Measurements from ENCODE around the gene FAM184A. TPM values are rescaled to one million over a fixed set of nuclear protein-coding genes. Genes with fewer than 3 reads are reported as not detected.

The FAM184A gene
- total and polyA plus RNA-seq, 9 of the 15 experiments (the other 6 are each of a cell fraction or from before 2014, with no cell fraction given): 6.4 to 18.7 (median 13.1) TPM

DNA sequence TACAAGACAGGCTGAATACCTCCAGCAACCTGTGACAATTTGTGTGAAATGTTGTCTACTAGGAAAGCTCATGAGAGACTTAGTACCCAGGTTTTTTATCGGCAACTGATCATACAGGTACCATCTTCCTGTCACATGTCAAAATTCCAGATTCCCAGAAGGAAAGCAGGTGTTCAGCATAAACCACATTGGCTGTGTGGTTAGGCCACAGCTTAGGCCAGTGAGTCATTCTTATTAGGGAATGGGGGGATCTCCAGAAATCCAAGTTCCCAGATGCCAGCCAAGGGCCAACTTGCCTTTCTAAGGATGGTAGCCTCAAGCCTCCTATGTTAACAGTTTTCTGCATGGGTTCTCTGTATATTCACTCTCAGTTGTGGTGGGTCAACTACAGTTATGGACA, 65.9 kb downstream of the FAM184A start:
- no TSS peak for BruUV-seq (replicated peaks)
- Histone ChIP-seq H4K20me1 (replicated peaks; ENCODE audit: control insufficient read depth, insufficient read depth, low read length) (no peaks in the 10 kb centered on the region), H3K9me1 (ENCODE audit: control insufficient read depth, insufficient read depth, low read length) (no peaks in the 10 kb centered on the region), H3K27me3 (ENCODE audit: control insufficient read depth in 2 of 2, insufficient read depth in 2 of 2, low read length in 2 of 2) (no peaks in the 10 kb centered on the region), H3K27ac (ENCODE audit: extremely low read depth, low read depth, low read length) (no peak overlapping the region), H3K79me2 (ENCODE audit: control insufficient read depth, insufficient read depth, low read length) (no peaks in the 10 kb centered on the region), H2AFZ (ENCODE audit: low read depth, low read length) (no peak overlapping the region), H3K4me3 (no peak overlapping the region), H3K4me2 (ENCODE audit: insufficient read depth, low read length) (no peak overlapping the region), H3K9ac (ENCODE audit: insufficient read depth in 1 of 2, low read depth in 2 of 2, low read length in 2 of 2) (no peak overlapping the region), H3K9me3 (replicated peaks; ENCODE audit: control insufficient read depth, insufficient read depth, low read depth, low read length) (0 out of 2 replicates have a peak, but pooled peaks cover 2% of the 10 kb centered on the region), H3K4me1 (replicated peaks in 1 of 2; ENCODE audit: control insufficient read depth in 2 of 2, insufficient read depth in 2 of 2, low read length in 2 of 2) (no peaks in the 10 kb centered on the region), H3K36me3 (ENCODE audit: control insufficient read depth, insufficient read depth, low read length) (peaks cover 25% of the 10 kb centered on the region; the same call in 2 of the 3 replicates)
- ChIA-PET CTCF (ENCODE audit: low intra/inter-chr PET ratio) (no interaction called here), POLR2A (no interaction called here)
- intact Hi-C loops (cut with micrococcal nuclease) (no loop called here), in situ Hi-C loops (cut with MboI) (no loop called here)
- WGBS (ENCODE audit: insufficient coverage, low coverage, missing lambda C conversion rate): 93% methylated on average over 1 of the region's 1 CpG
- FAIRE-seq: no peak
- TF ChIP-seq, protein P1, sequence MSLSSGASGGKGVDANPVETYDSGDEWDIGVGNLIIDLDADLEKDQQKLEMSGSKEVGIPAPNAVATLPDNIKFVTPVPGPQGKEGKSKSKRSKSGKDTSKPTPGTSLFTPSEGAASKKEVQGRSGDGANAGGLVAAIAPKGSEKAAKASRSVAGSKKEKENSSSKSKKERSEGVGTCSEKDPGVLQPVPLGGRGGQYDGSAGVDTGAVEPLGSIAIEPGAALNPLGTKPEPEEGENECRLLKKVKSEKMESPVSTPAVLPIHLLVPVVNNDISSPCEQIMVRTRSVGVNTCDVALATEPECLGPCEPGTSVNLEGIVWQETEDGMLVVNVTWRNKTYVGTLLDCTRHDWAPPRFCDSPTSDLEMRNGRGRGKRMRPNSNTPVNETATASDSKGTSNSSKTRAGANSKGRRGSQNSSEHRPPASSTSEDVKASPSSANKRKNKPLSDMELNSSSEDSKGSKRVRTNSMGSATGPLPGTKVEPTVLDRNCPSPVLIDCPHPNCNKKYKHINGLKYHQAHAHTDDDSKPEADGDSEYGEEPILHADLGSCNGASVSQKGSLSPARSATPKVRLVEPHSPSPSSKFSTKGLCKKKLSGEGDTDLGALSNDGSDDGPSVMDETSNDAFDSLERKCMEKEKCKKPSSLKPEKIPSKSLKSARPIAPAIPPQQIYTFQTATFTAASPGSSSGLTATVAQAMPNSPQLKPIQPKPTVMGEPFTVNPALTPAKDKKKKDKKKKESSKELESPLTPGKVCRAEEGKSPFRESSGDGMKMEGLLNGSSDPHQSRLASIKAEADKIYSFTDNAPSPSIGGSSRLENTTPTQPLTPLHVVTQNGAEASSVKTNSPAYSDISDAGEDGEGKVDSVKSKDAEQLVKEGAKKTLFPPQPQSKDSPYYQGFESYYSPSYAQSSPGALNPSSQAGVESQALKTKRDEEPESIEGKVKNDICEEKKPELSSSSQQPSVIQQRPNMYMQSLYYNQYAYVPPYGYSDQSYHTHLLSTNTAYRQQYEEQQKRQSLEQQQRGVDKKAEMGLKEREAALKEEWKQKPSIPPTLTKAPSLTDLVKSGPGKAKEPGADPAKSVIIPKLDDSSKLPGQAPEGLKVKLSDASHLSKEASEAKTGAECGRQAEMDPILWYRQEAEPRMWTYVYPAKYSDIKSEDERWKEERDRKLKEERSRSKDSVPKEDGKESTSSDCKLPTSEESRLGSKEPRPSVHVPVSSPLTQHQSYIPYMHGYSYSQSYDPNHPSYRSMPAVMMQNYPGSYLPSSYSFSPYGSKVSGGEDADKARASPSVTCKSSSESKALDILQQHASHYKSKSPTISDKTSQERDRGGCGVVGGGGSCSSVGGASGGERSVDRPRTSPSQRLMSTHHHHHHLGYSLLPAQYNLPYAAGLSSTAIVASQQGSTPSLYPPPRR (CRISPR knock-in tag; IDR thresholded peaks at IDR 0.05; ENCODE audit: borderline replicate concordance): no peak
- TF ChIP-seq HDAC1 (IDR thresholded peaks at IDR 0.05): no peak
- TF ChIP-seq, protein P2, sequence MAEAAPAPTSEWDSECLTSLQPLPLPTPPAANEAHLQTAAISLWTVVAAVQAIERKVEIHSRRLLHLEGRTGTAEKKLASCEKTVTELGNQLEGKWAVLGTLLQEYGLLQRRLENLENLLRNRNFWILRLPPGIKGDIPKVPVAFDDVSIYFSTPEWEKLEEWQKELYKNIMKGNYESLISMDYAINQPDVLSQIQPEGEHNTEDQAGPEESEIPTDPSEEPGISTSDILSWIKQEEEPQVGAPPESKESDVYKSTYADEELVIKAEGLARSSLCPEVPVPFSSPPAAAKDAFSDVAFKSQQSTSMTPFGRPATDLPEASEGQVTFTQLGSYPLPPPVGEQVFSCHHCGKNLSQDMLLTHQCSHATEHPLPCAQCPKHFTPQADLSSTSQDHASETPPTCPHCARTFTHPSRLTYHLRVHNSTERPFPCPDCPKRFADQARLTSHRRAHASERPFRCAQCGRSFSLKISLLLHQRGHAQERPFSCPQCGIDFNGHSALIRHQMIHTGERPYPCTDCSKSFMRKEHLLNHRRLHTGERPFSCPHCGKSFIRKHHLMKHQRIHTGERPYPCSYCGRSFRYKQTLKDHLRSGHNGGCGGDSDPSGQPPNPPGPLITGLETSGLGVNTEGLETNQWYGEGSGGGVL (CRISPR knock-in tag; IDR thresholded peaks at IDR 0.05): no peak
- DNase-seq (ENCODE audit: extremely low read depth in 1 of 4, low spot score in 3 of 4): no peak
- ATAC-seq: no peak

Data from K562 (cell line).